HUES6 (cell line): Measurements from ENCODE around the gene RPN2.

ENCODE experiments used
- H3K27ac ChIP-seq: 2 replicates; pipeline ENCODE4 v1.7.0; 2013; ENCODE audit warnings: low read depth, mild to moderate bottlenecking, low read length, inconsistent platforms
- H3K27me3 ChIP-seq: 2 replicates; pipeline ENCODE4 v1.6.1; 2013; ENCODE audit warnings: low read length; ENCODE audit not compliant: control insufficient read depth, insufficient read depth
- H3K36me3 ChIP-seq: 2 replicates; pipeline ENCODE4 v1.6.1; 2013; ENCODE audit warnings: low read length; ENCODE audit not compliant: control insufficient read depth, insufficient read depth
- H3K4me1 ChIP-seq: 2 replicates; pipeline ENCODE4 v1.6.1; 2013; ENCODE audit warnings: low read length; ENCODE audit not compliant: control insufficient read depth, insufficient read depth
- H3K4me3 ChIP-seq: 2 replicates; pipeline ENCODE4 v1.5.1; 2013; ENCODE audit warnings: low read depth, low read length
- H3K9ac ChIP-seq: one replicate; pipeline ENCODE4 v1.6.1; 2013; ENCODE audit warnings: mild to moderate bottlenecking, low read length
- H3K9me3 ChIP-seq: 2 replicates; pipeline ENCODE4 v1.6.1; 2013; ENCODE audit warnings: low read depth, low read length; ENCODE audit not compliant: control insufficient read depth, insufficient read depth

The RPN2 gene

GRCh38 chr20:37185686-37186085 is 6.6 kb downstream of the RPN2 start:
- H3K27ac ChIP-seq, result no peak overlapping the region
- no peaks in the 10 kb centered on the region for H3K9me3 ChIP-seq
- H3K9ac ChIP-seq, result no peak overlapping the region
- peaks cover under 1% of the 10 kb centered on the region; the same call in 1 of the 2 replicates for H3K4me1 ChIP-seq
- H3K4me3 ChIP-seq, result no peak overlapping the region
- H3K36me3 ChIP-seq, result peaks cover 72% of the 10 kb centered on the region
- no peaks in the 10 kb centered on the region for H3K27me3 ChIP-seq

- no peak overlapping the region for H3K27ac ChIP-seq
- no peak overlapping the region for H3K4me3 ChIP-seq
- no peak overlapping the region for H3K9ac ChIP-seq
- peaks cover 3% of the 10 kb centered on the region; the same call in 1 of the 2 replicates for H3K4me1 ChIP-seq
- H3K9me3 ChIP-seq, result no peaks in the 10 kb centered on the region
- H3K36me3 ChIP-seq, result peaks cover 71% of the 10 kb centered on the region
- no peaks in the 10 kb centered on the region for H3K27me3 ChIP-seq
These were observed 9.7 kb downstream of the RPN2 start for GRCh38 chr20:37188787-37189186.

- H3K36me3 ChIP-seq, result peaks cover 67% of the 10 kb centered on the region
These were observed 10.4 kb downstream of the RPN2 start for GRCh38 chr20:37189416-37190016.

GRCh38 chr20:37190354-37191112 is 11.4 kb downstream of the RPN2 start:
- Histone ChIP-seq H3K9ac (no peak overlapping the region), H3K4me3 (no peak overlapping the region), H3K36me3 (peaks cover 57% of the 10 kb centered on the region), H3K4me1 (peaks cover 10% of the 10 kb centered on the region; the same call in 1 of the 2 replicates), H3K9me3 (no peaks in the 10 kb centered on the region), H3K27ac (no peak overlapping the region), H3K27me3 (no peaks in the 10 kb centered on the region)

More at GRCh38 chr20:37189416-37190016, 10.4 kb downstream of the RPN2 start:
- peaks cover 4% of the 10 kb centered on the region; the same call in 1 of the 2 replicates for H3K4me1 ChIP-seq
- H3K9me3 ChIP-seq, result no peaks in the 10 kb centered on the region
- H3K4me3 ChIP-seq, result no peak overlapping the region
- H3K27ac ChIP-seq, result no peak overlapping the region
- H3K9ac ChIP-seq, result no peak overlapping the region
- no peaks in the 10 kb centered on the region for H3K27me3 ChIP-seq

GRCh38 chr20:37192137-37192854 is 13.2 kb downstream of the RPN2 start:
- H3K4me1 ChIP-seq, result peaks cover 10% of the 10 kb centered on the region; the same call in 1 of the 2 replicates
- no peak overlapping the region for H3K9ac ChIP-seq
- H3K27me3 ChIP-seq, result no peaks in the 10 kb centered on the region
- H3K36me3 ChIP-seq, result peaks cover 49% of the 10 kb centered on the region
- H3K9me3 ChIP-seq, result no peaks in the 10 kb centered on the region
- no peak overlapping the region for H3K27ac ChIP-seq
- no peak overlapping the region for H3K4me3 ChIP-seq

- no peak overlapping the region for H3K27ac ChIP-seq
- H3K9me3 ChIP-seq, result no peaks in the 10 kb centered on the region
- no peak overlapping the region for H3K9ac ChIP-seq
- H3K27me3 ChIP-seq, result no peaks in the 10 kb centered on the region
- H3K4me3 ChIP-seq, result no peak overlapping the region
- peaks cover 10% of the 10 kb centered on the region; the same call in 1 of the 2 replicates for H3K4me1 ChIP-seq
- peaks cover 53% of the 10 kb centered on the region for H3K36me3 ChIP-seq
These were observed 14.1 kb downstream of the RPN2 start for GRCh38 chr20:37193226-37193625.

GRCh38 chr20:37193821-37194220 is 14.7 kb downstream of the RPN2 start:
- Histone ChIP-seq H3K4me1 (peaks cover 10% of the 10 kb centered on the region; the same call in 1 of the 2 replicates), H3K4me3 (no peak overlapping the region), H3K9me3 (no peaks in the 10 kb centered on the region), H3K27me3 (no peaks in the 10 kb centered on the region), H3K27ac (no peak overlapping the region), H3K9ac (no peak overlapping the region), H3K36me3 (peaks cover 53% of the 10 kb centered on the region)

- Histone ChIP-seq H3K4me1 (peaks cover 10% of the 10 kb centered on the region; the same call in 1 of the 2 replicates), H3K9ac (no peak overlapping the region), H3K9me3 (no peaks in the 10 kb centered on the region), H3K36me3 (peaks cover 53% of the 10 kb centered on the region), H3K27ac (no peak overlapping the region), H3K27me3 (no peaks in the 10 kb centered on the region), H3K4me3 (no peak overlapping the region)
These were observed 15.7 kb downstream of the RPN2 start for GRCh38 chr20:37194621-37195417.

GRCh38 chr20:37198932-37199660 is 20.0 kb downstream of the RPN2 start:
- H3K36me3 ChIP-seq, result peaks cover 70% of the 10 kb centered on the region
- no peaks in the 10 kb centered on the region for H3K9me3 ChIP-seq
- H3K27me3 ChIP-seq, result no peaks in the 10 kb centered on the region

GRCh38 chr20:37200376-37200775 is 21.2 kb downstream of the RPN2 start:
- peaks cover 4% of the 10 kb centered on the region; the same call in 1 of the 2 replicates for H3K4me1 ChIP-seq
- no peaks in the 10 kb centered on the region for H3K9me3 ChIP-seq
- no peak overlapping the region for H3K27ac ChIP-seq
- H3K27me3 ChIP-seq, result no peaks in the 10 kb centered on the region
- H3K4me3 ChIP-seq, result no peak overlapping the region
- H3K36me3 ChIP-seq, result peaks cover 83% of the 10 kb centered on the region
- H3K9ac ChIP-seq, result no peak overlapping the region

More at GRCh38 chr20:37198932-37199660, 20.0 kb downstream of the RPN2 start:
- Histone ChIP-seq H3K9ac (no peak overlapping the region), H3K4me1 (peaks cover 11% of the 10 kb centered on the region; the same call in 1 of the 2 replicates), H3K4me3 (no peak overlapping the region), H3K27ac (no peak overlapping the region)
